Thoracic aorta (tissue), 2 donors: ENCODE data around the gene ANTXR2. TPM values are rescaled to one million over a fixed set of nuclear protein-coding genes. Genes with fewer than 3 reads are reported as not detected.

Experiments
- ATAC-seq: fragments of 150-250 bp; one replicate; pipeline ENCODE4 v1.8.0; 2017; ENCODE audit warnings: low read depth; ENCODE audit not compliant: insufficient number of reproducible peaks, low FRiP score
- DNase-seq: peaks from one replicate; pipeline ENCODE4 v3.0.0-alpha.2; 2020; ENCODE audit warnings: low spot score
- H3K27ac ChIP-seq, 2 donors: fragments of 200-600 bp; sonication (generic); 1 replicate in 1 of 2; 2 replicates in 1 of 2; pipeline ENCODE4 v1.5.1; 2016; ENCODE audit warnings: mild to moderate bottlenecking in 2 of 2, moderate library complexity in 2 of 2
- H3K27me3 ChIP-seq: fragments of 200-600 bp; sonication (generic); replicated peaks from 2 replicates; pipeline ENCODE4 v1.6.0; 2016; ENCODE audit warnings: mild to moderate bottlenecking; ENCODE audit not compliant: insufficient read depth
- H3K36me3 ChIP-seq: fragments of 200-600 bp; sonication (generic); one replicate; pipeline ENCODE4 v1.5.1; 2016
- H3K4me1 ChIP-seq, 2 donors: fragments of 200-600 bp; sonication (generic); 1 replicate in 1 of 2; 2 replicates in 1 of 2; pipeline versions ENCODE4 v1.5.1 to v1.6.0; 2016; ENCODE audit warnings: low read depth in 2 of 2, mild to moderate bottlenecking in 1 of 2; ENCODE audit not compliant: control insufficient read depth in 1 of 2
- H3K4me3 ChIP-seq: fragments of 200-600 bp; sonication (generic); 2 replicates; pipeline ENCODE4 v1.5.1; 2016; ENCODE audit warnings: mild to moderate bottlenecking
- H3K9me3 ChIP-seq: fragments of 200-600 bp; sonication (generic); 2 replicates; pipeline ENCODE4 v1.5.1; 2016
- total RNA-seq, 2 donors: library from RNA; depleted of rRNA; stranded (reverse); fragments of >200 nt; gene quantifications; one replicate each; pipeline versions ENCODE4 v1.1.0 to v1.2.3, GENCODE V29; 2016
- TF ChIP-seq, protein P1 (sequence below): fragments of 200-600 bp; sonication (generic); IDR thresholded peaks from one replicate; pipeline ENCODE4 v1.5.1; 2019; ENCODE audit warnings: antibody characterized with exemption

ANTXR2 gene
- total RNA-seq, 2 donors from 2014 or later: 48.3 to 63.8 TPM

DNA sequence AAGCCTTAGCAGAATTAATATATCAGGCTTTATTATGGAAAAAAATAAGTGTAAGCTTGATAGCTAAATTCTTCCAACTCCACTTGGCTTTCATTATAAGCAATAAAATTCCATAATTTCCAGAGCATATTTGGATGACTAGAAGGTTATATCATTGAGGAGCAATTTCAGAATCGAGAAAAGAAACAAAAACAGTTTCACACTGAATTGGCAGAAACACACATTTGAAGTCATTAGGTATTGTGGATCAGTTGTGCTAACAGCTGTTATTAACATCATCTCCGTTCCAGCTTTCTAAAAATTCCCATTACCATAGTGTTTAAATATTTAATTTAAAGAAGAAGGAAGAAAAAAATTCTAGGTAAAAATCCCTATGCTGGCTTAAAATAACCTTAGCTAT lies 92.6 kb downstream of the ANTXR2 start:
- Histone ChIP-seq H3K9me3 (no peaks in the 10 kb centered on the region), H3K27me3 (no peaks in the 10 kb centered on the region), H3K4me3 (no peak overlapping the region), H3K4me1 (no peaks in the 10 kb centered on the region), H3K36me3 (peaks cover 10% of the 10 kb centered on the region), H3K27ac (no peak overlapping the region)
- ATAC-seq: no peak
- no peak for DNase-seq
- TF ChIP-seq, protein P1, sequence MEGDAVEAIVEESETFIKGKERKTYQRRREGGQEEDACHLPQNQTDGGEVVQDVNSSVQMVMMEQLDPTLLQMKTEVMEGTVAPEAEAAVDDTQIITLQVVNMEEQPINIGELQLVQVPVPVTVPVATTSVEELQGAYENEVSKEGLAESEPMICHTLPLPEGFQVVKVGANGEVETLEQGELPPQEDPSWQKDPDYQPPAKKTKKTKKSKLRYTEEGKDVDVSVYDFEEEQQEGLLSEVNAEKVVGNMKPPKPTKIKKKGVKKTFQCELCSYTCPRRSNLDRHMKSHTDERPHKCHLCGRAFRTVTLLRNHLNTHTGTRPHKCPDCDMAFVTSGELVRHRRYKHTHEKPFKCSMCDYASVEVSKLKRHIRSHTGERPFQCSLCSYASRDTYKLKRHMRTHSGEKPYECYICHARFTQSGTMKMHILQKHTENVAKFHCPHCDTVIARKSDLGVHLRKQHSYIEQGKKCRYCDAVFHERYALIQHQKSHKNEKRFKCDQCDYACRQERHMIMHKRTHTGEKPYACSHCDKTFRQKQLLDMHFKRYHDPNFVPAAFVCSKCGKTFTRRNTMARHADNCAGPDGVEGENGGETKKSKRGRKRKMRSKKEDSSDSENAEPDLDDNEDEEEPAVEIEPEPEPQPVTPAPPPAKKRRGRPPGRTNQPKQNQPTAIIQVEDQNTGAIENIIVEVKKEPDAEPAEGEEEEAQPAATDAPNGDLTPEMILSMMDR: no peak

DNA sequence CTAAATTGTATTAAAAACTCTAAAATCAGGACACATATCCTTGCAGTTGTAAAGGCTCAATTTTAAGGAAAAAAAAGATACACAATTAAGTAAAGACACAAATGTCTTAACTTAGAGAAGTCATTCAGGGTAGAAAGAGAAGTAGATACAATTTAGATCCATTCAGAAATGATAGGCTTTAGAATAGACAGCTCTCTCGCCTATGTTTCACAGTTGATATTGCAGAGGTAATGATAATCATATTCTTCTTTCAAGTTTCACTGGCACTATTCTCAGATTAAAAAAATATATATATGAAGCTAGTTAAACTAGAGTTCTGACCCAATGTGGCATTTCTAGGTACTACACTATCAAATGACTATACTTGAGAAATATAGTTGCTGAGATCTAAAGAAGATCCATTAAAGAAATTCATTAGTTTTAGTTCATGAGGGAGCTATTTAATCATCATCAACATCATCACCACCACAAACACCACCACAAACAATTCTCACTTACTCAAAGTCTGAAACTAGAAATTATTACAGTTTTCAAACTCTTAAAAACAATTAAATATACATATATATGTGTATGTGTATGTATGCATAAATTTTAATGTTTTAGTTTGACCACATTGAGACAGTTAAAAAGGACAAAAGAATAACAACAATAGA lies 93.1 kb downstream of the ANTXR2 start:
- Histone ChIP-seq H3K36me3 (peaks cover 10% of the 10 kb centered on the region), H3K27ac (no peak overlapping the region), H3K4me1 (no peaks in the 10 kb centered on the region), H3K4me3 (no peak overlapping the region), H3K27me3 (no peaks in the 10 kb centered on the region), H3K9me3 (no peaks in the 10 kb centered on the region)
- TF ChIP-seq, protein P1: no peak
- ATAC-seq (no peak), DNase-seq (no peak)

DNA sequence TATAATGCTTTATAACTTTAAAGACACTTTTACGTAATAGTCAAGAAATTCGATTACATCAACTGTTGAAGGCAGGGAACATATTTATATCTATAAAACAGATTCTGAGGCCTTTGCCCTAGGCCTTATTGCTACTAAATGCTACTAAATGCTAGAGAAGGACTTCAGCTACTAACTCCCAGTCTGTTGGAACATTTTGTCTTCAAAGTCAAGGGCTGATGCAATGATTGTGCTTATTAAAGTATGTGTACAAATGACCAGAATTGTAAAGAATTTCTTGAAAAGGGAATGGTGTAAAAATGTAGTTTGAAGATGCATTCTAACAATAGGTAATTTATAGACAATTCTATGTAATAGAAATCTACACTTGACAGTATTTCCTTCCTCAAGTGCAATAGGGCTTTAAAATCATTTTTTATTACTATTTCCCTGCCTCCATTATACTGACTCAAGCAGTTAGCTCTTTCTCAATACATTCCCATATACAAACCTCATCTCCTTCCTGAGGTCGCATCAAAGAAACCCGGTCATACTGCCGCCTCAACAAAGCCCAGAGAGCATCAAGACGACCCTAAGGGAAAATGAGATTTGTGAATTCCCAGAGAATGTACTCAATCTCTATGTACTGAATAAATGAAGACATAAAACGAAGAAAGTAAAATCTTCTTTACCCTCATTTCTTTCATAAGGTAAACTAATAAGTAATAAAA lies 95.7 kb downstream of the ANTXR2 start:
- TF ChIP-seq, protein P1: no peak
- no peaks in the 10 kb centered on the region for H3K4me1 ChIP-seq

DNA sequence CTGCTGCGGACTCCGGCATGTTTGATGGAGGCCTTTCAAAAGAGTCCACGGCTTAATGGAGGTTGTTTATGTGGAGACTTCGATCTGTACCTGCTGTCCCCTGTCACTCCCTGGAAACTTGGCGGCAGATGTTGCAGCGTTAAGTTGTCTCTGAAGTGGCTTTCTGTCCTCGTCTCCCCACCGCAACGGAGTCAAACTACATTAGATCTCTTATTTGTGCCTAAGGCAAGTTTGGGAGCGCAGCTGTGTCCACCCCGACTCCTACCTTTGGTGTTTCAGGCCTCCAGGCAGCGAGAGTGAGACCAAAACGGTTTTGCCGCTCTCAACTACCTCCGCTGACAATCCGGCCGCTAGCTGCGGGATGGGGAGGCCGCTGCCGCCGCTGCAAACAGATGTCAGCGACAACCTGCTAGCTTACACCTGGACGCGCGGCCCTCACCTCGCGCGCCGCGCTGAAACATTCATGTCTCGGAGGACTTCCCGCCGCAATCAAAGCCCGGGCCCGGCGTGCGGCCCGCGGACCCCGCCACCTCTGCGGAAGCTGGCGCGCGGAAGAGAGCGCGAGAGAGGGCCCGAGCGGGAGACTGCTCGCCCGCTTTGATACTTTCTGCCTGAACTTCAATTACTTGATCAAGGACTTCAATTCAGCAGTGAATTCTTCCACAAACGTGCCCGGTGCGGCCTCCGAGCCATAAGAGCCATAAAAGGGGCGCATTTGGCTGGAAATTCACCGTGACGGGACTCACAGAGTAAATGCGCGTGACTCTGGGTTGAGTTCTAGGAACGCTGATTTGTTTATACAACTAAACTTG lies 108.4 kb downstream of the ANTXR2 start:
- peaks cover 3% of the 10 kb centered on the region for H3K36me3 ChIP-seq
- H3K4me1 ChIP-seq: no peaks in the 10 kb centered on the region
- no peak overlapping the region for H3K4me3 ChIP-seq
- no peaks in the 10 kb centered on the region for H3K9me3 ChIP-seq
- no peak for ATAC-seq
- no peaks in the 10 kb centered on the region for H3K27me3 ChIP-seq
- TF ChIP-seq, protein P1: no peak
- no peak for DNase-seq
- no peak overlapping the region for H3K27ac ChIP-seq

More for the DNA sequence above, 95.7 kb downstream of the ANTXR2 start:
- ATAC-seq (no peak), DNase-seq (no peak)
- H3K27ac ChIP-seq: no peak overlapping the region
- H3K4me3 ChIP-seq: no peak overlapping the region
- H3K27me3 ChIP-seq: no peaks in the 10 kb centered on the region
- no peaks in the 10 kb centered on the region for H3K9me3 ChIP-seq
- peaks cover 10% of the 10 kb centered on the region for H3K36me3 ChIP-seq

DNA sequence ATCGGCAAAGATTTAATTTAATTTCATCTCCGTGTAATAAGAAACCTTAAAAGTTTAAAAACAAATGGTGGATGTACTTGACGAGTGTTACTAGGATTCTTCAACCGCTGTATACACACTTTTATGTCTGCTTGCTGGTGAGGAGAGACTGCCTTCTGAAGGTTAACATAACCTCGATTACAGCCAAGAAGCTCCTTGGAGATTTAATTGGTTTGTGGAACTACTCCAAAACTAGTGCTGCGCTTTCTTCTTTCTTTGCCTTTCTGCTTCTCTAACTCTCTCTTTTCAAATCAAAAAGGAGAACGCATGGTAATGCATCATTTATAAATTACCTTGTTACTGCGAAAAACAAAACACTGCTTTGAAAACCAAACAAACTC lies 109.0 kb downstream of the ANTXR2 start:
- no peaks in the 10 kb centered on the region for H3K4me1 ChIP-seq
- H3K4me3 ChIP-seq: no peak overlapping the region
- H3K27me3 ChIP-seq: no peaks in the 10 kb centered on the region
- TF ChIP-seq, protein P1: no peak
- no peak overlapping the region for H3K27ac ChIP-seq
- DNase-seq (no peak), ATAC-seq (no peak)
- H3K9me3 ChIP-seq: no peaks in the 10 kb centered on the region
- peaks cover 3% of the 10 kb centered on the region for H3K36me3 ChIP-seq
